ENCODE measurements around the gene CCSER1.

CCSER1 gene

GRCh38 chr4:90198086-90198847 lies 71.1 kb downstream of the CCSER1 start:
- no peak for DNase-seq (ENCODE audit: low spot score)

DNA sequence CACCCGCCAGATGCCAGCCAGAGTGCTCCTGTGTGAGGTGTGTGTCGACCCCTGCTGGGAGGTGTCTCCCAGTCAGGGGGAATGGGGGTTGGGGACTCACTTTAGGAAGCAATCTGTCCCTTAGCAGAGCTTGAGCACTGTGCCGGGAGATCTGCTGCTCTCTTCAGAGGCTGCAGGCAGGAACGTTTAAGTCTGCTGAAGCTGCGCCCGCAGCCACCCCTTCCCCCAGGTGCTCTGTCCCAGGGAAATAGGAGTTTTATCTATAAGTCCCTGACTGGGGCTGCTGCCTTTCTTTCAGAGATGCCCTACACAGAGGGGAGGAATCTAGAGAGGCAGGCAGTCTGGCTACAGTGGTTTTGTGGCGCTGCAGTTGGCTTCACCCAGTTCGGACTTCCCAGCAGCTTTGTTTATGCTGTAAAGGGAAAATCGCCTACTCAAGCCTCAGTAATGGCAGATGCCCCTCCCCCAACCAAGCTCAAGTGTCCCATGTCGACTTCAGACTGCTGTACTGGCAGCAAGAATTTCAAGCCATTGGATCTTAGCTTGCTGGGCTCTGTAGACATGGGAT lies 80.8 kb downstream of the CCSER1 start:
- DNase-seq (ENCODE audit: low spot score), result no peak

DNA sequence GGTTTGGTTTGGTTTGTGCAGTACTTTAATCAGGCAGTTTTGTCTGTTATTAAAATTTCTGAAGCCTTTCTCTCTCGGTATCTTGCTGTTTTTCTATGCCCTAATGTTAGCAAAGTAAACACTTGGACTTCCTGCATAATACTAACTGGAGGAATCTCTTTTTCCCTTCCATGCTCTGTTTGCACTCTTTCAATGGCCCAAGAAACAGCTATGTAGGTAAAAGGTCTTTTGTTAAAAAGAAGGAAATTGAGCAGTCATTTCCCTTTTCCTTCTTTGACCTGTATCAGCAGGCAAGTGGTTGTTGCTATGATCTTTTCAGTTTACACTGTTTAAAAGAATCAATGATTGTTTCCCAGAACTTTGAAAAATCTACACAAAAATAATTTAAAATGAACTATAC lies 82.7 kb downstream of the CCSER1 start:
- no peak for DNase-seq (ENCODE audit: low spot score)

DNA sequence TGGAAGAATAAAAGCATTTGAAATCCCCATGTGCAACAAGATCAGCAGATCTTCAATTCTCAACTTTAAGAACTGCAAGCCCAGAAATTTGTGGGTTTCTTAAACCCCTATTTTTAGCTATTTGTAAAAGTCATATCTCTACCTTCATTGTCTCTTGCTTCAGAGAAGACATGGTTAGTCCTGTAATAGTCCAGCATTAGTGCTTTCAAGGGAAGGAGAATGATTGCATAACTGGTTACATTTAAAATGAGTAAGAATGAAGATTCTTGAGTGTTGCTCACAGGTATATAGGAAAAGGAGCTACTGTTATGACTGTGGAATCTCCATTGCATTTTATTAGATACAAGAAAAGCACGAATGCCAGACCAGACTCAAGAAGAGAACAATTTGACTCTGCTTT lies 84.0 kb downstream of the CCSER1 start:
- no peak for DNase-seq (ENCODE audit: low spot score)

DNA sequence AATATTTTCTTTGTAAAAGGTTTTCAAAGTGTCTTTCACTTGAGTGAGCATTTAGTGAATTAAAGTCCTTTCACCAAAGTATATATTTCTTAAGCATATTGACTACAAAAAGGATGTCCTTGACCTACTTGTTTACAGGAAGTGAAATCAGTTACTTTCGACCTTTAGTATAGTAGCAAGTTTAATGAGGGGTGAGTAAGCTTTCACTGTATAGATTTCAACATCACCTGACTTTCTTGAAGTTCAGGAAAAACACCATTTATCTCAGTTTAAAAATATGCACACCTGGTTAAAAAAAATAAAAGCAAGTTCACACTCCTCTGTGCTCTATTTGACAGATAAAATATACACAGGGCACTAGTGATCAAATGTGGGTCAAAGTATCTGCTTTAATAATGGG lies 88.1 kb downstream of the CCSER1 start:
- DNase-seq (ENCODE audit: low spot score), result no peak

GRCh38 chr4:90219822-90220221 lies 92.6 kb downstream of the CCSER1 start:
- no peak for DNase-seq (ENCODE audit: low spot score)

- DNase-seq (ENCODE audit: low spot score), result no peak
Observed at GRCh38 chr4:90220459-90220858, 93.3 kb downstream of the CCSER1 start.

- DNase-seq (ENCODE audit: low spot score), result no peak
Observed at GRCh38 chr4:90226734-90227133, 99.5 kb downstream of the CCSER1 start.

GRCh38 chr4:90227177-90227576 lies 100.0 kb downstream of the CCSER1 start:
- DNase-seq (ENCODE audit: low spot score), result no peak

DNA sequence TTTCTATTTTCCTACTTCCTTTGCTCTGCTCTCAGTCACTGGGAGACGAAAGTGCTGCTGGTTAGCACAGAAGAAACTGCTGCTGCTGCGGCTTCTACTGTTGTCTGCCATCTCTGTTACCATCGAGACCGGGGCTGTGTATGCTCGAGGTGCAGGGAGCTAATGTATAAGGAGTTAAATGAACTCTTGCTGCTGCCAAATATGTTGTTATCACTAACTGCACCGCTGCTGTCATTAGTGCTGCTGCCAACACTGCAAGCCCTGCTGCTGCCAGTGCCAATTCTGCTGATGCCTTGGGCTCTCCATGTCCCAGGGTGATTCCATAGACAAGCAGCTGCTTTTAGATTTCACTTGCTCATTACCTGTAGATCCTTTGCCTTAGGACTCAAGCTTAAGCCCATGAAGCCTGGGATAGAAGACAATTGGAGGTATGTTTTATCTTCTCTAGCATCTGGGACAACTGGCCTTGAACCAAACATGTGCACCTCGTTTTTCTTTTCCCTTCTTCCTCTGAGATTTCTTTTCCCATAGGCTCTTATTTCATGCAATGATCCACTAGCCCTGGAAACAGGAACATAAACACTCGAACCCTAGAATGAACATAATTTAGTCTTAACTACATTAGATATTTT lies 107.8 kb downstream of the CCSER1 start:
- no peak for DNase-seq (ENCODE audit: low spot score)

DNA sequence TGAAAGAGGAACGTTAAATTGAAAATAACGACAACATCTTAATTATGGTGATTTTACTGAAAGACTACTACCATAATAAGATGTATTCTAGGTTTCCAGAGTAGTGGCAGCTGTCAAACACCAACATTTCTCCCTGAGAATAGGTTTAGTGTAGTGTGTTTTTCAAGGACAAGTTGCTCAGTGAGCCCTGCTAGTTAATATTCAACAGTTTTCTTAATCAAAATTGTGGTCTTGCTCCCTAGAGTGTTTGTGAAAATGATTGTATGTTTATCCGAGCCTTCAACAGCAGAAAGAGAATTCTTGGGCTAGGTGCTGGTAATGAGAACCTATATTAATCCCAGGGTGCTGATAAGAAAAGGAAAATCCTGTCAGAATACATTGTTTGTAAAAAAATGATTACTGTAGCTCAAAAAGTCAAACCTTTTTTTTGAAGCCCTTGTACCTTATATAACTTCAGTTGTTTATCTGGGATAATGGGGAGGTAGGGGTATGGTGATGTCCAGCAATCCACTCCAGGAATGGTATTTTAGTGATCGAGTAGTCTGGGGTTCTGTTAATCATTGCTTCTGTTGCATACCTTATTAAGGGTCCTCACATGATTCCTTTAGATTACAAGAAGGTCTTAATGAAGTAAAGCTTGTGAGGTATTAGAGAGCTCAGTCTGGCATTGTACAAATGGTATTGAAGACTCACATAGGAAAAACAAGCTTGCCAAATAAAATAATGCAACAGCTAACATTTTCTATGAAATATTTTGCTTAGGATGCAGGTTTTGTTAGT lies 110.7 kb downstream of the CCSER1 start:
- no peak for DNase-seq (ENCODE audit: low spot score)

DNA sequence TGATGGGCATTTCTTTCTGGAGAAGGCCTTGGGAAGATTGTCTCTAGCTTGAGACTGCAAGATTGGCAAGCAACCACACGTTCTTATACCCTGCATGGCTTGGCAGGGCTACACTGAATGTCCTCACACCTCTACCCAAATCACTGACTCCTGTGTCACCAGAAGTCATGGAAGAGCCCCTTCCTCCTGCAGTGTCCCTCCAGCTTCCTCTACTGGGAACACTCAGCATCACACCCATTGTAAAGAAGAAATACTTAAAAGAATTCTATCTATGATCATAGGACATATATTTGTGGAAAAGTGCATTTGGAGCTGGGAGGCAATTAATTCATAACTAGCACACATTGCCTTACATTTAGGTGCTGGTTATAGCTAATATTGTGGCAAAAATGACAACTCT lies 113.1 kb downstream of the CCSER1 start:
- DNase-seq (ENCODE audit: low spot score), result no peak

DNA sequence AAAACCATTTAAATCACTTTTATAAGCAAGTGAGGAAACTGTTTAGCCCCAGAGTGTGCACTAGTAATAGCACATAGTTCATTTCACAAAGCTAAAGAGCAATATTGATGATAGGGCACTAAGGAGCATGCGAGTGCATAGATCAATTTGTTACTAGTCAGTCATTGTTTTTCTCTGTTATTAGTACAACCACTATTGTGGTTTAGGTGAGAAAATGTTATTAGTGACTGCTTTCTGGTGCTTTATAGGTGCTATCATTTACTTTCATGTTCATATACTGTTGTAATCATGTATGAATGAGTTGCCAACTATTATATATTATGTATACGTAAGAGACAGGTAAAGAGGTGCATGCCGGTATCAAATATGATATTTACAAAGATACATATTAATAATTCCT lies 113.8 kb downstream of the CCSER1 start:
- no peak for DNase-seq (ENCODE audit: low spot score)

- DNase-seq (ENCODE audit: low spot score), result no peak
Observed at GRCh38 chr4:90245837-90246236, 118.6 kb downstream of the CCSER1 start.

DNA sequence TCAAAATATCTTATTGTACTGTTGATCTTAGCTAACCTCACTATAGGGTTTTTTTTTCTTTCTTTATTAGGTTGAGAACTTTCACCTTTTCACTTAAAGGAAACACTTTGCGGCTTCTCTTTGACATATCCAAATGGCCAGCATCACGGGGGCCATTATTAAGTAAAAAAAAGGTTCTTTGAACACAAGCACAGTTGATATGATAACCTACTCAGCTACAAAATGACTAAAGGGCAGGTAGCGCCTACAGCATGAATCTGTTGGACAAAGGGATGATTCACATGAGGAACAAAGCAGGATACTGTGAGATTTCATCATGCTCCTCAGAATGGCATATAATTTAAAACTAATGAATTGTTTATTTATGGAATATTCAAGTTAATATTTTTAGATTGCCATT lies 119.6 kb downstream of the CCSER1 start:
- no peak for DNase-seq (ENCODE audit: low spot score)

GRCh38 chr4:90254357-90254756 lies 127.2 kb downstream of the CCSER1 start:
- DNase-seq (ENCODE audit: low spot score), result no peak

- no peak for DNase-seq (ENCODE audit: low spot score)
Observed at GRCh38 chr4:90274175-90274574, 147.0 kb downstream of the CCSER1 start.

DNA sequence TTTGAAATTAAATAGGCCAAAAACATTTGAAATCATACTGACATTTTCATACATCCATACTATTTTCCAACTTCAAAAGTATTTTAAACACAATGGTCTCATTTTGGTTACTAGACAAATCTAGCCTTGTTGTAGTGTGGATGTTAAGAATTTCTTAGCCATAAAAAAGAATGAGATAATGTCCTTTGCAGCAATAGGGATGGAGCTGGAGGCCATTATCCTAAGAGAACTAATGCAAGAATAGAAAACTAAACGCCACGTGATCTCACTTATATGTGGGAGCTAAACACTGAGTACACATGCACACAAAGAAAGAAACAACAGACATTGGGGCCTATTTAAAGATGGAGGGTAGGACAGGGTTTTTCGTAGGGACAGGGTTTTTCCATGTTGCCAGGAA lies 153.8 kb downstream of the CCSER1 start:
- no peak for DNase-seq (ENCODE audit: low spot score)

DNA sequence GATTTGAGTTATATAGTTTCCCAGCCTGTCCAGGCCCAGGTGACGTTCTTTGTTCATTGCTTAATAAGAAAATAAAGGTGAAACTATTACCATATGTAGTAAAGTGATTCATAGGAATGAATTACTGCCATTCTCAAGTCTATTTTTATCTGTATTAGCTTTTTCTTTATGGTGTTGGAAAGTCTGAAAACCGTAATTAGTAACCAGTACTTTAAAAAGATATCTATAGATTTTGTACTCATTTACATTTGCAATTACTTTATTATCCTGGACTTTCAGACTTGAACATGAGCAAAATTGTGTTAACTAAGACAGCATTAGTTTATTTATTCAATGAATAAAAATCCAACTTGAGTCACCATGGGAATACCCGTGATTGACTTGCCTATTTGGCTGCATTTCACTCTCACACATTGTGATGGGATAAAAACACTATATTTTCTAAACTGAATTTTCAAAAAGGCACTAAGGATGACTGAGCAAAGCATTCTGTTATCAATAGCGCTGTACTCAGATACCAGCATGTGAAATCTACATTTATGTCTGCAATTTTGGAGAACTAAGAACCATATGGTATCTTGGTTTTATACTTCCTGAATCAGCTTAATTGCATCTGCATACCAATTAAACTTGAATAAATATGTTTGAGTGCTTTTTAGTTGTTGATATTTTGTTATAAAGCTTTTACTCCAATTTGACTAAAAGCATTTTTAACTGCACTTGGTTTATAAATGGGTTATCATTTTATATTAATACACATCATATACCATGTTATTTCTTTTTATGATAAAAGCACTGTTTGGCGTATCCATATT lies 154.6 kb downstream of the CCSER1 start:
- DNase-seq (ENCODE audit: low spot score), result no peak

- no peak for DNase-seq (ENCODE audit: low spot score)
Observed at GRCh38 chr4:90290345-90290744, 163.2 kb downstream of the CCSER1 start.

DNA sequence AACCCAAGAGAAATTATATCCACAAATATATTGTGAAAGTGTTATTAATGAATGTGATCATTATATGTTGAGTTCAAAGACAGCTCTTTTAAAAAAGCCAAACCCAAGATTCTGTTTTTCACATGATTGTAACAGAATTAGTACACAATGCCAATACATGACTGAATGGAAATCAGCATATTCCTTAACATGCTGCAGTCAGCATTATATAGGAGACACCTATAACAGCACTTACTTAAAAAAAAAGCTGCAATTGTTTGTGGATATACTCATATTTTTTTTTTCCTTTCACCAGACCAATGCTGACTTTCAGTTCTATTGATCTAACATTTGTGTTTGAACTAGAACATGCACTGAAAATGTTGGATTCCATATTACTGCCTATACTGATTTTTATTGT lies 165.2 kb downstream of the CCSER1 start:
- DNase-seq (ENCODE audit: low spot score), result no peak

- no peak for DNase-seq (ENCODE audit: low spot score)
Observed at GRCh38 chr4:90293320-90293719, 166.1 kb downstream of the CCSER1 start.
